PC-3 (cell line): Measurements from ENCODE around the gene SERINC4. TPM values are rescaled to one million over a fixed set of nuclear protein-coding genes. Genes with fewer than 3 reads are reported as not detected.
A peak's percentile ranks its signal among the peaks of the same experiment; 100 is the strongest.

ENCODE experiments used
- ATAC-seq: fragments of 200-7000 bp; cut with Tn5 transposase; 2 replicates; pipeline ENCODE4 v1.9.1; 2020; ENCODE audit warnings: mild to moderate bottlenecking, moderate library complexity
- BruUV-seq: library from RNA; stranded (reverse); fragments of 400-500 nt; replicated peaks from 2 replicates; lab custom pipeline; 2021; lab: Mats Ljungman, UMichigan
- CTCF ChIA-PET: fragments of 300-600 bp; sonication (Branson Sonifier 250); formaldehyde crosslinking; loops from one replicate; lab custom pipeline; 2022; ENCODE audit warnings: antibody characterized with exemption; lab: Charles Lee
- POLR2A ChIA-PET: fragments of 300-600 bp; sonication (Branson Sonifier 250); formaldehyde crosslinking; loops from one replicate; lab custom pipeline; 2022; ENCODE audit warnings: antibody characterized with exemption; ENCODE audit not compliant: unreplicated experiment; lab: Charles Lee
- DNase-seq: peaks from one replicate; pipeline ENCODE4 v3.0.0-alpha.2; 2015
- H2AFZ ChIP-seq: fragments of 300-600 bp; sonication (generic); 2 replicates; pipeline ENCODE4 v1.6.0; 2016; ENCODE audit warnings: antibody characterized with exemption, low read length
- H3F3A ChIP-seq: fragments of 300-600 bp; sonication (generic); one replicate; pipeline ENCODE4 v1.6.0; 2017; ENCODE audit warnings: antibody characterized with exemption, low read length, control low read depth, mild to moderate bottlenecking; ENCODE audit not compliant: unreplicated experiment
- H3K27ac ChIP-seq: fragments of 300-600 bp; sonication (generic); 2 replicates; pipeline ENCODE4 v1.5.1; 2016; ENCODE audit warnings: mild to moderate bottlenecking, low read length
- H3K27me3 ChIP-seq: fragments of 300-600 bp; sonication (generic); 2 replicates; pipeline ENCODE4 v1.6.1; 2016; ENCODE audit warnings: low read length, mixed read lengths
- H3K36me3 ChIP-seq: fragments of 300-600 bp; sonication (generic); 2 replicates; pipeline ENCODE4 v1.6.1; 2016; ENCODE audit warnings: low read depth, mixed run types, low read length, mixed read lengths
- H3K4me1 ChIP-seq: fragments of 300-600 bp; sonication (generic); 2 replicates; pipeline ENCODE4 v1.5.1; 2016; ENCODE audit warnings: low read length; ENCODE audit not compliant: insufficient read depth
- H3K4me2 ChIP-seq: fragments of 300-600 bp; sonication (generic); 2 replicates; pipeline ENCODE4 v1.6.0; 2016; ENCODE audit warnings: low read length
- H3K4me3 ChIP-seq: fragments of 300-600 bp; sonication (generic); 2 replicates; pipeline ENCODE4 v1.5.1; 2016; ENCODE audit warnings: mild to moderate bottlenecking, low read length, mixed read lengths
- H3K79me2 ChIP-seq: fragments of 300-600 bp; sonication (generic); 2 replicates; pipeline ENCODE4 v1.6.1; 2017; ENCODE audit warnings: low read length, mixed read lengths
- H3K9ac ChIP-seq: fragments of 300-600 bp; sonication (generic); 2 replicates; pipeline ENCODE4 v1.6.0; 2016; ENCODE audit warnings: mild to moderate bottlenecking, low read length
- H3K9me2 ChIP-seq: fragments of 300-600 bp; sonication (generic); replicated peaks from 2 replicates; pipeline ENCODE4 v1.6.1; 2016; ENCODE audit warnings: mixed run types, low read length, mixed read lengths
- H3K9me3 ChIP-seq: fragments of 300-600 bp; sonication (generic); 2 replicates; pipeline ENCODE4 v1.6.1; 2016; ENCODE audit warnings: low read length, mixed read lengths
- H4K20me1 ChIP-seq: fragments of 300-600 bp; sonication (generic); 2 replicates; pipeline ENCODE4 v1.6.1; 2016; ENCODE audit warnings: low read length, mixed read lengths
- EZH2 ChIP-seq: fragments of 300-600 bp; sonication (generic); IDR thresholded peaks from one replicate; pipeline ENCODE4 v1.6.1; 2017; ENCODE audit warnings: antibody characterized with exemption, mild to moderate bottlenecking, low read length; ENCODE audit not compliant: unreplicated experiment
- EZH2phosphoT487 ChIP-seq: fragments of 300-600 bp; sonication (generic); IDR thresholded peaks from 2 replicates; pipeline ENCODE4 v1.6.1; 2018; ENCODE audit warnings: mild to moderate bottlenecking, antibody characterized with exemption, low read length, borderline replicate concordance
- intact Hi-C: fragments of 100-400 bp; cut with micrococcal nuclease; formaldehyde crosslinking; loops from 2 replicates; pipeline ENCODE4 v1.9.0; 2023
- total RNA-seq: library from RNA; depleted of rRNA; stranded (reverse); fragments of >200 nt; gene quantifications from 2 replicates; pipeline ENCODE4 v1.2.3, GENCODE V29; 2014
- TF ChIP-seq, protein P1 (sequence below): fragments of 300-600 bp; sonication (generic); conservative IDR thresholded peaks from 2 replicates; pipeline ENCODE4 v1.5.1; 2017; ENCODE audit warnings: antibody characterized with exemption, low read depth, mild to moderate bottlenecking, low read length

SERINC4 gene
- total RNA-seq, 1 experiment from 2014 or later = not detected

DNA sequence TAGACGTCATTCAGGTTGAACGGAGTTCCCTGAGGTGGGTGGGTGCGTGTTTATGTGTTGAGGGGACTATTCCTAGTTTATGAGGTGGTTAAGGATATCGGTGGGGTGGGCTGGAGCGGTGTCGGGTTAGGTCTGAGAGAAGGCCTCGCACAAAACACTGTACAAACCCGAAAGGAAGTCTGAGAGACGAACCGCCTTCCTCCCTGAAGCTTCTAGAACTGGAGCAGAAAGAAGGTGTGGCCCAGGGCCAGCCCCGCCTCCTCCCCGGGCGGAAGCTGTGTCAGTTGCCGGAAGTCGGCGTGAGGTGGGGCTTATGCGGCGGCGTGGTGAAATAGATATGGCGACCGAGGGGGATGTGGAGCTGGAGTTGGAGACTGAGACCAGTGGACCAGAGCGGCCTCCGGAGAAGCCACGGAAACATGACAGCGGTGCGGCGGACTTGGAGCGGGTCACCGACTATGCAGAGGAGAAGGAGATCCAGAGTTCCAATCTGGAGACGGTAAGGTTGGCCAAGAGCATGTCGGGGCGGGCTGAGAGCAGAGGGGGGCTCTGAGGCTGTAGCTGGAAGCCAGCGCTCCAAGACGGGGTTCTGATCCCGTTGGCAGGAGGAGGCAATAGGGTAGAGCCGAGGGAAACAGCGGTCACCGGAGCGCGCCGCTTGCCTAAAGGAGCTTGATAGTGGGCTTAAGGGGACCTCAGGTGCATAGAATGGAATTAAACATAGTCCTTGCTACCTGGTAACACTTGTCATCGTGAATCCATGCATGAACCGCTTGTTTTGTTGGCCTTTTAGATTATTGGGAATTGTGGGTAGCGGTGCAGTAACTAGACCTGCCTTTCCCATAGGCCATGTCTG lies 494 bp upstream of the SERINC4 start, which contains the start of gene HYPK:
Gene HYPK (plus strand): TSS at position 314 of the 856 bp plus-strand sequence. CDS start 24 bp downstream, at position 338.
- Histone ChIP-seq H3K9me3 (no peaks in the 10 kb centered on the region), H3K36me3 (peaks cover 39% of the 10 kb centered on the region), H3K4me1 (peaks cover 48% of the 10 kb centered on the region), H3K4me3 (peak within 1 kb of the TSS; percentile 100), H3F3A (peaks cover 16% of the 10 kb centered on the region), H3K9me2 (no peaks in the 10 kb centered on the region), H3K4me2 (peak within 1 kb of the TSS; percentile 84), H3K79me2 (peaks cover 21% of the 10 kb centered on the region), H3K27me3 (no peaks in the 10 kb centered on the region), H3K27ac (peak within 1 kb of the TSS; percentile 78), H2AFZ (peak within 1 kb of the TSS; percentile 84), H4K20me1 (no peaks in the 10 kb centered on the region), H3K9ac (peak within 1 kb of the TSS; percentile 98)
- CTCF ChIA-PET = interaction anchor here (0.6 kb wide), 1 partner anchor 26 kb away, joined by 3 read pairs; no protein-coding TSS in a partner anchor
- intact Hi-C loops = loop anchor here (1.0 to 10.0 kb wide), 2 partner anchors 24 to 64 kb away; partner anchors contain the start of gene MFAP1
- ATAC-seq = peak; percentile 67
- peak; percentile 85 for DNase-seq
- POLR2A ChIA-PET = interaction anchor here (0.5 to 1.1 kb wide), 6 partner anchors 21 to 484 kb away, joined by 3 to 10 read pairs (median 4); partner anchors contain the start of gene MFAP1
- TF ChIP-seq EZH2 = no peak
- no peak for TF ChIP-seq EZH2phosphoT487
- TF ChIP-seq, protein P1, sequence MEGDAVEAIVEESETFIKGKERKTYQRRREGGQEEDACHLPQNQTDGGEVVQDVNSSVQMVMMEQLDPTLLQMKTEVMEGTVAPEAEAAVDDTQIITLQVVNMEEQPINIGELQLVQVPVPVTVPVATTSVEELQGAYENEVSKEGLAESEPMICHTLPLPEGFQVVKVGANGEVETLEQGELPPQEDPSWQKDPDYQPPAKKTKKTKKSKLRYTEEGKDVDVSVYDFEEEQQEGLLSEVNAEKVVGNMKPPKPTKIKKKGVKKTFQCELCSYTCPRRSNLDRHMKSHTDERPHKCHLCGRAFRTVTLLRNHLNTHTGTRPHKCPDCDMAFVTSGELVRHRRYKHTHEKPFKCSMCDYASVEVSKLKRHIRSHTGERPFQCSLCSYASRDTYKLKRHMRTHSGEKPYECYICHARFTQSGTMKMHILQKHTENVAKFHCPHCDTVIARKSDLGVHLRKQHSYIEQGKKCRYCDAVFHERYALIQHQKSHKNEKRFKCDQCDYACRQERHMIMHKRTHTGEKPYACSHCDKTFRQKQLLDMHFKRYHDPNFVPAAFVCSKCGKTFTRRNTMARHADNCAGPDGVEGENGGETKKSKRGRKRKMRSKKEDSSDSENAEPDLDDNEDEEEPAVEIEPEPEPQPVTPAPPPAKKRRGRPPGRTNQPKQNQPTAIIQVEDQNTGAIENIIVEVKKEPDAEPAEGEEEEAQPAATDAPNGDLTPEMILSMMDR = no peak
- TSS peak; percentile 62 for BruUV-seq

DNA sequence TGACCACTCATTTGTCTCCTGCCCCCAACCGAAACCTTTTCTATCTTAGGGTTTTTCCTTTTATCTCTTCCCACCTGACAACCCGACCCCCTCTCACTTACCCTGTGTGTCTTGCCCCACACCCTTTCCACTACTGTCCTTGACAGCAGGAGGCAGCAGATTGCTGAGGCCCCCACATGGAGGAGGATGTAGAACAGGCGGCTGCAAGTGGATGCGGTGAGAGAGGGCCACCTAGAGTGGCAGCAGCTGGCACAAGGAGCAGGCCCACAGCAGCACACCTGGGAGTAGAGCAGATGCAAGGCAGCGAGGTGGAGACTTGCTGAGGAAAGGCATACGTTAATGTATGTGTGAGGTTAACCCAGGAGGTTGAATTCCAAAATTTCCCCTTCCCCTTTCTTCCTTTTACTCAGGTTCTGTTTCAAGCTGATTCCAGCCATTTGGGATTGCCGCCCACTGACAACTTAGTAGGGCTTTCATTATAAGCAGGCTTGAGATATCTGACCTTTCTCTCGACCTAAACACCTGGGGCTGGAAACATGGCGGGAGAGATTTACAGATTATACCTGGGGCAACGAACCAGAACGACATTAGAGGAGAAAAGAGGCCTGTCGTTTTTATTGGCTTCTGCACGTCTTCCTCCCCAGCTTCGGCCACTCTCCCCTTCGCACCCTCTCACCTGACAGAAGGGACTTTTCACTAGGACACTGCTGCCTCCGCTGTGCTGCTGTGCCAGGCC lies 643 bp downstream of the SERINC4 start:
- peak overlapping the region; percentile 56 for H3K4me2 ChIP-seq
- no TSS peak for BruUV-seq
- peak overlapping the region; percentile 78 for H3K27ac ChIP-seq
- peaks cover 58% of the 10 kb centered on the region for H3K4me1 ChIP-seq
- intact Hi-C loops = no loop called here
- POLR2A ChIA-PET = no interaction called here
- H3F3A ChIP-seq = peaks cover 10% of the 10 kb centered on the region
- CTCF ChIA-PET = no interaction called here
- H3K4me3 ChIP-seq = no peak overlapping the region; the same call in 1 of the 2 replicates
- no peaks in the 10 kb centered on the region for H3K9me2 ChIP-seq
- no peaks in the 10 kb centered on the region for H4K20me1 ChIP-seq
- DNase-seq = no peak
- ATAC-seq = peak; percentile 2
- H3K27me3 ChIP-seq = no peaks in the 10 kb centered on the region
- peaks cover 33% of the 10 kb centered on the region for H3K79me2 ChIP-seq
- H3K9ac ChIP-seq = peak overlapping the region; percentile 56
- peaks cover 40% of the 10 kb centered on the region for H3K36me3 ChIP-seq
- H2AFZ ChIP-seq = no peak overlapping the region
- no peaks in the 10 kb centered on the region for H3K9me3 ChIP-seq
- TF ChIP-seq, protein P1 = peak; percentile 27; the same call in 1 of the 2 replicates
- no peak for TF ChIP-seq EZH2
